Measurements from ENCODE around the gene HIPK4. TPM values are rescaled to one million over a fixed set of nuclear protein-coding genes. Genes with fewer than 3 reads are reported as not detected.

The HIPK4 gene
- total RNA-seq, 1 donor from 2014 or later: 0.64 TPM

GRCh38 chr19:40362160-40362559 lies 27.8 kb downstream of the HIPK4 start:
- intact Hi-C loops (cut with DNase I): no loop called here
- Histone ChIP-seq H3K4me1 (peaks cover 11% of the 10 kb centered on the region), H3K27ac (no peak overlapping the region), H3K9me3 (no peaks in the 10 kb centered on the region), H3K36me3 (peaks cover 12% of the 10 kb centered on the region), H3K4me3 (no peak overlapping the region), H3K27me3 (no peaks in the 10 kb centered on the region)
- TF ChIP-seq CTCF (IDR thresholded peaks at IDR 0.05): no peak
- ATAC-seq: no peak
- no peak for DNase-seq

GRCh38 chr19:40360708-40361241 lies 29.2 kb downstream of the HIPK4 start:
- peak overlapping the region; percentile 7 for H3K27ac ChIP-seq
- DNase-seq (no peak), ATAC-seq (peak; percentile 44)
- H3K4me3 ChIP-seq: no peak overlapping the region
- H3K36me3 ChIP-seq: peaks cover 3% of the 10 kb centered on the region
- intact Hi-C loops (cut with DNase I): no loop called here
- TF ChIP-seq CTCF (IDR thresholded peaks at IDR 0.05): no peak
- no peaks in the 10 kb centered on the region for H3K27me3 ChIP-seq
- H3K4me1 ChIP-seq: peaks cover 11% of the 10 kb centered on the region
- no peaks in the 10 kb centered on the region for H3K9me3 ChIP-seq

GRCh38 chr19:40360020-40360707 lies 29.8 kb downstream of the HIPK4 start:
- no peak overlapping the region for H3K4me3 ChIP-seq
- H3K36me3 ChIP-seq: peaks cover 3% of the 10 kb centered on the region
- H3K9me3 ChIP-seq: no peaks in the 10 kb centered on the region
- peaks cover 11% of the 10 kb centered on the region for H3K4me1 ChIP-seq
- no peak overlapping the region for H3K27ac ChIP-seq
- no peak for TF ChIP-seq CTCF (IDR thresholded peaks at IDR 0.05)
- H3K27me3 ChIP-seq: no peaks in the 10 kb centered on the region
- ATAC-seq (no peak), DNase-seq (no peak)
- intact Hi-C loops (cut with DNase I): no loop called here

- Histone ChIP-seq H3K36me3 (peaks cover 3% of the 10 kb centered on the region), H3K27ac (no peak overlapping the region), H3K9me3 (no peaks in the 10 kb centered on the region), H3K4me3 (no peak overlapping the region), H3K27me3 (no peaks in the 10 kb centered on the region), H3K4me1 (peaks cover 8% of the 10 kb centered on the region)
- peak; percentile 80 for ATAC-seq
- no peak for TF ChIP-seq CTCF (IDR thresholded peaks at IDR 0.05)
- DNase-seq: no peak
- intact Hi-C loops (cut with DNase I): no loop called here
These were observed 31.2 kb downstream of the HIPK4 start for GRCh38 chr19:40358773-40359172.

- no peak for TF ChIP-seq CTCF (IDR thresholded peaks at IDR 0.05)
- intact Hi-C loops (cut with DNase I): no loop called here
- ATAC-seq (no peak), DNase-seq (no peak)
- Histone ChIP-seq H3K27me3 (no peaks in the 10 kb centered on the region), H3K4me1 (peaks cover 2% of the 10 kb centered on the region), H3K4me3 (no peak overlapping the region), H3K27ac (no peak overlapping the region), H3K36me3 (peaks cover 3% of the 10 kb centered on the region), H3K9me3 (no peaks in the 10 kb centered on the region)
These were observed 32.3 kb downstream of the HIPK4 start for GRCh38 chr19:40357640-40358039.
